ENCODE data around the gene LILRA2.
"Not testable (repeated sequence)": the region's sequence is repeated elsewhere in the genome, so short reads cannot be mapped to it uniquely, and the experiment has no call there.

The LILRA2 gene

DNA sequence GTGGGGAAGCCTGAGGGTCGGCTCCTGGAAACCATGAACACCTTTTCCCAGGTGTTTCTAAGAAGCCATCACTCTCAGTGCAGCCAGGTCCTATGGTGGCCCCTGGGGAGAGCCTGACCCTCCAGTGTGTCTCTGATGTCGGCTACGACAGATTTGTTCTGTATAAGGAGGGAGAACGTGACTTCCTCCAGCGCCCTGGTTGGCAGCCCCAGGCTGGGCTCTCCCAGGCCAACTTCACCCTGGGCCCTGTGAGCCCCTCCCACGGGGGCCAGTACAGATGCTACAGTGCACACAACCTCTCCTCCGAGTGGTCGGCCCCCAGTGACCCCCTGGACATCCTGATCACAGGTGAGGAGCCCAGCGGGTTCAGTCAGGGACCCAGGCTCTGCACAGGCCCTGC lies 1.6 kb downstream of the LILRA2 start:
- not testable (repeated sequence) for H3K27me3 ChIP-seq (ENCODE audit: insufficient read depth, poor library complexity, severe bottlenecking); H3K27ac ChIP-seq (replicated peaks); H3K4me3 ChIP-seq (replicated peaks; ENCODE audit: insufficient read depth, low read length); DNase-seq (ENCODE audit: low read depth in 1 of 2, low spot score in 1 of 2)

DNA sequence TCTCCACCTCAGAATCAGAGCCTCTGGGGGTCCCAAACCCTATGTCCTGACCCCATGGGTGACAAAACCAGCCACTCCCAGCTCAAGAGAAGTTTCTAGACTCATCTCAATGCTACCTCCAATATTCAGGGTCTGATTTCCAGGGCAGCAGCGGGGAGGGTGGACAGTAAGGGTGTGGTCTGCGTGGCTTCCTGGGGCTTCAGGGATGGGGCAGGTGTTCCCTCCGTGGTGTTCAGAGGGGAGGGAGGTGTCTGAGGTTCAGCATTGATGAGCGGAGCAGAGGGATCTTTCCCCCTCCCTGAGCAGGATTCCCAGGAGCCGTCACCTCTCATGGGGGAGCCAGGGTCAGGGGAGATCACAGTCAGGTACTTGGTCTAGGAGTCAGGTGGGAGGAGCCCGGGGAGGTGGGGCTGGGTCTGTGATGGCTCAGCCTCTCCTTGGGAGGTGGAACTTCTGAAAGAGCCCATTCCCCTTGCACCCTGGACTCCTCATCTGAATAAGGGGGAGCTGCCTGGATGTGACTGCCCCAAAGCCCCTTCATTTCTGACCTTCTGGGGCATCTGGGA lies 2.9 kb downstream of the LILRA2 start:
- no peak for TF ChIP-seq GABPA (IDR thresholded peaks at IDR 0.05; ENCODE audit: low read depth)
- TF ChIP-seq, protein P1, sequence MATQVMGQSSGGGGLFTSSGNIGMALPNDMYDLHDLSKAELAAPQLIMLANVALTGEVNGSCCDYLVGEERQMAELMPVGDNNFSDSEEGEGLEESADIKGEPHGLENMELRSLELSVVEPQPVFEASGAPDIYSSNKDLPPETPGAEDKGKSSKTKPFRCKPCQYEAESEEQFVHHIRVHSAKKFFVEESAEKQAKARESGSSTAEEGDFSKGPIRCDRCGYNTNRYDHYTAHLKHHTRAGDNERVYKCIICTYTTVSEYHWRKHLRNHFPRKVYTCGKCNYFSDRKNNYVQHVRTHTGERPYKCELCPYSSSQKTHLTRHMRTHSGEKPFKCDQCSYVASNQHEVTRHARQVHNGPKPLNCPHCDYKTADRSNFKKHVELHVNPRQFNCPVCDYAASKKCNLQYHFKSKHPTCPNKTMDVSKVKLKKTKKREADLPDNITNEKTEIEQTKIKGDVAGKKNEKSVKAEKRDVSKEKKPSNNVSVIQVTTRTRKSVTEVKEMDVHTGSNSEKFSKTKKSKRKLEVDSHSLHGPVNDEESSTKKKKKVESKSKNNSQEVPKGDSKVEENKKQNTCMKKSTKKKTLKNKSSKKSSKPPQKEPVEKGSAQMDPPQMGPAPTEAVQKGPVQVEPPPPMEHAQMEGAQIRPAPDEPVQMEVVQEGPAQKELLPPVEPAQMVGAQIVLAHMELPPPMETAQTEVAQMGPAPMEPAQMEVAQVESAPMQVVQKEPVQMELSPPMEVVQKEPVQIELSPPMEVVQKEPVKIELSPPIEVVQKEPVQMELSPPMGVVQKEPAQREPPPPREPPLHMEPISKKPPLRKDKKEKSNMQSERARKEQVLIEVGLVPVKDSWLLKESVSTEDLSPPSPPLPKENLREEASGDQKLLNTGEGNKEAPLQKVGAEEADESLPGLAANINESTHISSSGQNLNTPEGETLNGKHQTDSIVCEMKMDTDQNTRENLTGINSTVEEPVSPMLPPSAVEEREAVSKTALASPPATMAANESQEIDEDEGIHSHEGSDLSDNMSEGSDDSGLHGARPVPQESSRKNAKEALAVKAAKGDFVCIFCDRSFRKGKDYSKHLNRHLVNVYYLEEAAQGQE (IDR thresholded peaks at IDR 0.05; ENCODE audit: insufficient replicate concordance, low read depth), result no peak
- TF ChIP-seq POLR2AphosphoS5 (IDR thresholded peaks at IDR 0.05; ENCODE audit: low read depth), result no peak
- no peak for DNase-seq (ENCODE audit: low read depth in 1 of 2, low spot score in 1 of 2)
- Histone ChIP-seq H3K27me3 (ENCODE audit: insufficient read depth, poor library complexity, severe bottlenecking) (no peaks in the 10 kb centered on the region), H3K4me3 (replicated peaks; ENCODE audit: insufficient read depth, low read length) (no peak overlapping the region), H3K27ac (replicated peaks) (no peak overlapping the region)

DNA sequence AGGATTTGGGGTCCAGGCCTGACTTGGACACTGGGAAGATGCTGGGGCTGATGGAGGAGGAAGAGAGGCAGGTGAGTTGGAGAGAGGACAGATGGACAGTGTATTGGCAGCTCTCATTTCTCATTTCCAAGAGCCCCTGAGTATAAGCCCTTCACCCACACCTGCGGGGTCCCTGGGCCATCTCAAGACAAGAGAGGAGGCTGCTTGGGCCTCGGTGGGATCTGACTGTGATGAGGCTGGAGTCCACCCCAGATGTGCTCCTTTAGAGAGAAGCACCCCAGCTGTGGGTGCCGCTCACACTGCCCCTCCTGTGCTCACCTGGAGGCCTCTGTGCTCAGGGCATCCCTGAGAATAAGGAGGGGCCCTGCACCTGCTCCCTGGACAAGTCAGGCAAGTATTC lies 3.7 kb downstream of the LILRA2 start:
- DNase-seq (ENCODE audit: low read depth in 1 of 2, low spot score in 1 of 2), result no peak
- TF ChIP-seq, protein P1 (IDR thresholded peaks at IDR 0.05; ENCODE audit: insufficient replicate concordance, low read depth), result no peak
- TF ChIP-seq, protein P2, sequence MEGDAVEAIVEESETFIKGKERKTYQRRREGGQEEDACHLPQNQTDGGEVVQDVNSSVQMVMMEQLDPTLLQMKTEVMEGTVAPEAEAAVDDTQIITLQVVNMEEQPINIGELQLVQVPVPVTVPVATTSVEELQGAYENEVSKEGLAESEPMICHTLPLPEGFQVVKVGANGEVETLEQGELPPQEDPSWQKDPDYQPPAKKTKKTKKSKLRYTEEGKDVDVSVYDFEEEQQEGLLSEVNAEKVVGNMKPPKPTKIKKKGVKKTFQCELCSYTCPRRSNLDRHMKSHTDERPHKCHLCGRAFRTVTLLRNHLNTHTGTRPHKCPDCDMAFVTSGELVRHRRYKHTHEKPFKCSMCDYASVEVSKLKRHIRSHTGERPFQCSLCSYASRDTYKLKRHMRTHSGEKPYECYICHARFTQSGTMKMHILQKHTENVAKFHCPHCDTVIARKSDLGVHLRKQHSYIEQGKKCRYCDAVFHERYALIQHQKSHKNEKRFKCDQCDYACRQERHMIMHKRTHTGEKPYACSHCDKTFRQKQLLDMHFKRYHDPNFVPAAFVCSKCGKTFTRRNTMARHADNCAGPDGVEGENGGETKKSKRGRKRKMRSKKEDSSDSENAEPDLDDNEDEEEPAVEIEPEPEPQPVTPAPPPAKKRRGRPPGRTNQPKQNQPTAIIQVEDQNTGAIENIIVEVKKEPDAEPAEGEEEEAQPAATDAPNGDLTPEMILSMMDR (IDR thresholded peaks at IDR 0.05; ENCODE audit: insufficient read depth, low read length), result no peak
- no peak for TF ChIP-seq POLR2AphosphoS5 (IDR thresholded peaks at IDR 0.05; ENCODE audit: low read depth)
- TF ChIP-seq SPI1 (IDR thresholded peaks at IDR 0.05; ENCODE audit: borderline replicate concordance, low read depth), result no peak
- no peak for TF ChIP-seq GABPA (IDR thresholded peaks at IDR 0.05; ENCODE audit: low read depth)
- Histone ChIP-seq H3K27me3 (ENCODE audit: insufficient read depth, poor library complexity, severe bottlenecking) (no peaks in the 10 kb centered on the region), H3K27ac (replicated peaks) (no peak overlapping the region), H3K4me3 (replicated peaks; ENCODE audit: insufficient read depth, low read length) (no peak overlapping the region)

DNA sequence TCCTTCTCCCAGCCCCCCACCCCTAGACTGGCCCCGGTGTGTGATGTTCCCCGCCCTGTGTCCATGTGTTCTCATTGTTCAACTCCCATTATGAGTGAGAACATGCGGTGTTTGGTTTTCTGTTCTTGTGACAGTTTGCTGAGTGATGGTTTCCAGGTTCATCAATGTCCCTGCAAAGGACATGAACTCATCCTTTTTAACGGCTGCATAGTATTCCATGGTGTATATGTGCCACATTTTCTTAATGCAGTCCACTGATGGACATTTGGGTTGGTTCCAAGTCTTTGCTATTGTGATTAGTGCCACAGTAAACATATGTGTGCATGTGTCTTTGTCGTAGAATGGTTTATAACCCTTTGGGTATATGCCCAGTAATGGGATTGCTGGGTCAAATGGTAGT lies 4.7 kb downstream of the LILRA2 start:
- DNase-seq (ENCODE audit: low read depth in 1 of 2, low spot score in 1 of 2); H3K27me3 ChIP-seq (ENCODE audit: insufficient read depth, poor library complexity, severe bottlenecking); H3K27ac ChIP-seq (replicated peaks); H3K4me3 ChIP-seq (replicated peaks; ENCODE audit: insufficient read depth, low read length): not testable (repeated sequence)

DNA sequence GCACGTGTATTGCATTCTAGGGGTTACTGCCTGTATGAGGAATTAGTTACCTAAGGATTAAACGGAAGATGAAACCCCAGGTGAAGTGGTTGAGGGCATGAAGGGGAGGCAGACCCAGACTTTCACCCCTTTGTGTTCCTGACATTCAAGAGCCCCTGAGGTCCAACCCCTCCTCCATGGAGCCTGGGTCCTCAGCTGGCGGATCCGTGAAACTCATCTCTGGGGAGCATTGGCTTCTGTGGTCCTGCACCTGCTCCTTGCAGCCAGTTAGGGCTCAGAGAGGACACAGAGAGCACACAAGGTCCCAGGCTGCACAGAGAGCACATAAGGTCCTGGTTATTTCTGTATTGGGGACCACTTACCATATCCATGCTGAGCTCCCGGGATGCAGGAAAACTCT lies 12.8 kb downstream of the LILRA2 start:
- Histone ChIP-seq H3K4me3 (replicated peaks; ENCODE audit: insufficient read depth, low read length) (no peak overlapping the region), H3K27ac (replicated peaks) (no peak overlapping the region), H3K27me3 (ENCODE audit: insufficient read depth, poor library complexity, severe bottlenecking) (no peaks in the 10 kb centered on the region)
- no peak for DNase-seq (ENCODE audit: low read depth in 1 of 2, low spot score in 1 of 2)
- TF ChIP-seq, protein P2 (IDR thresholded peaks at IDR 0.05; ENCODE audit: insufficient read depth, low read length), result no peak
- TF ChIP-seq POLR2AphosphoS5 (IDR thresholded peaks at IDR 0.05; ENCODE audit: low read depth), result no peak
- no peak for TF ChIP-seq SPI1 (IDR thresholded peaks at IDR 0.05; ENCODE audit: borderline replicate concordance, low read depth)
- TF ChIP-seq GABPA (IDR thresholded peaks at IDR 0.05; ENCODE audit: low read depth), result no peak
- TF ChIP-seq, protein P1 (IDR thresholded peaks at IDR 0.05; ENCODE audit: insufficient replicate concordance, low read depth), result no peak
